Measurements from ENCODE around the gene TBC1D22A. TPM values are rescaled to one million over a fixed set of nuclear protein-coding genes. Genes with fewer than 3 reads are reported as not detected.

The TBC1D22A gene
- total RNA-seq, 2 experiments from 2014 or later, result 33.2 to 34.9 TPM

DNA sequence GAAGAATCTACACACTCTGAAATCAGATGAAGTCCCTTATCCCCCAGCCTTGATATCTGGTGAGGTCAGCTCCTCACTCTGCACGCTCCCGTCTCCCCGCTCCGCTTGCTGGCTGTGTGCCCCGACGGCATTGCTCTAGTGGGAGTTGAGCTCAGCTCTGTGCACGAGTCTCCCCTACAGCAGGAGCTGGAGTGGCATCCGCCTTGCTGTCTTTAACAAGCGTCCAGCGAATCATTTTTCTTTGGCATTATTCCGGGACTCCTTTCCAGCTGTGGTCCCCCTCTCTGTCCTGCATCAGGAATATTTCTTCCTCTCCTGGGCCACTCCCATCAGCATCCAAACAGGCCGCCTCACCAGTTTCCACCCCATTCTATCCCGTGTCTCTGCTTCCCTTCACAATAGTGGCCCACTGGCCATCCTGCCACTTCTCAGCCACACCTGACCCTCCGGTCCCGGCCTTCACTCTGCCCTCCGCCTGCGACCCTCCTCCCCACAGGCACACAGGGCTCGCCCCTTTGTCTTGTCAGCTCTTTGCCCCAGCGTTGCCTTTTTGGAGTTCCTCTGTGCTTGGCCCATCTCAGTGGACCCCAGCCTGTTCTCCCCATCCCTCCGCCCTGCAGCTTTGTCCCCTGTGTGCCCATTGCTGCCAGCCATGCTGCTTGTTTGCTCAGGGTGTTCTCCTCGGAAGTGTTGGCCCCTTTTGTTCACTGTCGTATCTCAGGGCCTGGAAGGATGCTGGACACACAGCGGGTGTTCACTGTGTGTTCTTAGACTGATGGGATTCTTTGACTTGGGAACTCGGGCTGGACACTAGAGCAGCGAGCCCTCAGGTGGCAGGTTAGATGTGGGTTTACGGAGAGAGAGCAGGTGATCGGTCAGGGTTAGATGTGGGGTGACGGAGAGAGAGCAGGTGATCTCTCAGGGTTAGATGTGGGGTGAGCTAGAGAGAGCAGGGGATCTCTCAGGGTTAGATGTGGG lies 441.8 kb downstream of the TBC1D22A start:
- no peaks in the 10 kb centered on the region for H3K9me3 Mint-ChIP-seq
- H3K4me3 Mint-ChIP-seq, result no peak overlapping the region
- no peak for DNase-seq
- no peaks in the 10 kb centered on the region for H3K4me1 Mint-ChIP-seq (ENCODE audit: low read depth)
- H3K27ac Mint-ChIP-seq, result no peak overlapping the region
- ChIA-PET POLR2A (no interaction called here), CTCF (interaction anchor here (0.9 to 1.6 kb wide), 2 partner anchors 9 kb away, joined by 3 to 5 read pairs; no protein-coding TSS in a partner anchor)
- intact Hi-C loops (cut with micrococcal nuclease), result no loop called here
- no peaks in the 10 kb centered on the region for H3K27me3 Mint-ChIP-seq
- H3K36me3 Mint-ChIP-seq, result no peaks in the 10 kb centered on the region

DNA sequence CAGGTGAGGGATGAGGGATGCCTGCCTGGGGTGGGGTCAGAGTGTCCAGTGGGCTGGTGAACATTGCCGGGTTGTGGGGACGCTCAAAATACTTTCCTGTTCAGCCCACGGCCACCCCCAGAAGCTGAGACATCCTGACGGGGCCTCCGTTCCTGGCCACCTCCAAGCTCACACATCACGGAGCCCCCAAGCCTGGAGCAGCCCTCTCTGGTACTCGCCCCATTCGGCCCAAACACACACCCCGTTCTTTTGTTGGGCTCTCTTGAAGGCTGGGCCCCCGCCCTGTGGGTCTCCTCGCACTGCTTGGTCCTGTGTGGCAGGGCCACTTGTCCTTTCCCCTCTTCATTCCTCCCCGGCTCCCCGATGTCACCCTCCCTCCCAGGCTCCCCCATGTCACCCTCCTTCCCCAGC lies 442.6 kb downstream of the TBC1D22A start:
- CTCF ChIA-PET, result interaction anchor here (1.6 kb wide), 1 partner anchor 8 kb away, joined by 5 read pairs; no protein-coding TSS in a partner anchor

DNA sequence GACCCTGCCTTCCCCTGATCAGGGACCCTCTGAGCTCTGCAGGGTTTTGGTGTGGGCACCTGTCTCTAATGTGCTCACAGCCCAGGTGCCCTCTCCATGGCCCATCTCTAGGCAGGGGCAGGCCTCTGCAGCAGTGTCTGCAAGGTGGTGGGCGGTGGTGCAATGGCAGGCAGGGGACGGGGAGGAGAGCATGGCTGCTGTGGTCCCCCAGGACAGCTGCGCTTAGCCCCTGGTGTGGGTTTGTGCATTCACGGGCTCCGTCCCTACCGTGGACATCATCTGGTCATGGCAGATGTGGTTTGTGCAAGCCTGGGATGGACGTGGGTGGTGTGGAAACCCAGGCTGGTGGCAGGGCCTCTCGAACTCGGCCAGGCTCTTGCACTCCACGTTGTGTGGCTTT lies 443.1 kb downstream of the TBC1D22A start:
- Mint-ChIP-seq H3K9me3 (no peaks in the 10 kb centered on the region), H3K4me3 (no peak overlapping the region), H3K27ac (no peak overlapping the region), H3K27me3 (no peaks in the 10 kb centered on the region), H3K36me3 (no peaks in the 10 kb centered on the region), H3K4me1 (ENCODE audit: low read depth) (no peaks in the 10 kb centered on the region)
- DNase-seq, result no peak
- ChIA-PET CTCF (interaction anchor here (1.6 kb wide), 1 partner anchor 8 kb away, joined by 5 read pairs; no protein-coding TSS in a partner anchor), POLR2A (no interaction called here)
- intact Hi-C loops (cut with micrococcal nuclease), result no loop called here

More for the DNA sequence above, 442.6 kb downstream of the TBC1D22A start:
- H3K9me3 Mint-ChIP-seq, result no peaks in the 10 kb centered on the region
- no peaks in the 10 kb centered on the region for H3K36me3 Mint-ChIP-seq
- no peak for DNase-seq
- POLR2A ChIA-PET, result no interaction called here
- intact Hi-C loops (cut with micrococcal nuclease), result no loop called here
- no peaks in the 10 kb centered on the region for H3K27me3 Mint-ChIP-seq
- H3K4me1 Mint-ChIP-seq (ENCODE audit: low read depth), result no peaks in the 10 kb centered on the region
- no peak overlapping the region for H3K27ac Mint-ChIP-seq
- no peak overlapping the region for H3K4me3 Mint-ChIP-seq

DNA sequence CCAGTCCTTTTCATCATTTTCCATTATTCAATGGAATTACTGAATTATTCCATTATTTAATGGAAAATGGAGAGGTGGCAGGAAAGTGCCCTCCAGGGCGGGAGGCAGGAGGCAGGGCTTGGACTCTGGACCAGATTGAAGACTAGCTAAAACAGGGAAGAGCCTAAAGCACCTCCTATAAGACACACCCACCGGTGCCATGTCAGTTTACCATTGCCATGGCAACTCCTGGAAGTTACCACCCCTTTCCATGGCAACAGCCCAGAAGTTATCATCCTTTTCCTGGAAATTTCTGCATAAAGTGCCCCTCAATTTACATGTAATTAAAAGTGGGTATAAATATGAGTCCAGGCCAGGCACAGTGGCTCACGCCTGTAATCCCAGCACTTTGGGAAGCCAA lies 443.7 kb downstream of the TBC1D22A start:
- H3K4me3 Mint-ChIP-seq, result no peak overlapping the region
- no peak overlapping the region for H3K27ac Mint-ChIP-seq
- no peak for DNase-seq
- POLR2A ChIA-PET, result no interaction called here
- CTCF ChIA-PET, result no interaction called here
- intact Hi-C loops (cut with micrococcal nuclease), result no loop called here
- H3K9me3 Mint-ChIP-seq, result no peaks in the 10 kb centered on the region
- no peaks in the 10 kb centered on the region for H3K4me1 Mint-ChIP-seq (ENCODE audit: low read depth)
- no peaks in the 10 kb centered on the region for H3K36me3 Mint-ChIP-seq
- H3K27me3 Mint-ChIP-seq, result no peaks in the 10 kb centered on the region

DNA sequence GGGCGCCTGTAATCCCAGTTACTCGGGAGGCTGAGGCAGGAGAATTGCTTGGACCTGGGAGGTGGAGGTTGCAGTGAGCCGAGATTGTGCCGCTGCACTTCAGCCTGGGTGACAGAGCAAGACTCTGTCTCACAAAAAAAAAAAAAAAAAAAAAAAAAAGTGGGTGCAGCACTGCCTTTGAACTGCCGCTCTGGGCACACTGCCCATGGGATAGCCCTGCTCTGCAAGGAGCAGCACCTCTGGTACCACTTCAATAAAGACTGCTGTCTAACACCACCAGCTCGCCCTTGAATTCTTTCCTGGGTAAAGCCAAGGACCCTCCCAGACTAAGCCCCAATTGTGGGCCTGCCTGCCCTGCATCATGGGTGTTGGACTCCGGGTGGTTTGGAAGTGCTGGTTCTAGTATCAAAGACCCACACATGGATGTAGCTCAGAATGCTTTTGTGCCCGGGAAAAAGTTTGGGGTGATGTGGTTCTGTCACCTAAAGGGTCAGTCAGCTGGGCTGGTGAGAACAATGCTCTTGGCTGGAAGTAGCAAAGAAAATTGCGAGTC lies 444.3 kb downstream of the TBC1D22A start:
- POLR2A ChIA-PET, result no interaction called here
- no peak for DNase-seq

DNA sequence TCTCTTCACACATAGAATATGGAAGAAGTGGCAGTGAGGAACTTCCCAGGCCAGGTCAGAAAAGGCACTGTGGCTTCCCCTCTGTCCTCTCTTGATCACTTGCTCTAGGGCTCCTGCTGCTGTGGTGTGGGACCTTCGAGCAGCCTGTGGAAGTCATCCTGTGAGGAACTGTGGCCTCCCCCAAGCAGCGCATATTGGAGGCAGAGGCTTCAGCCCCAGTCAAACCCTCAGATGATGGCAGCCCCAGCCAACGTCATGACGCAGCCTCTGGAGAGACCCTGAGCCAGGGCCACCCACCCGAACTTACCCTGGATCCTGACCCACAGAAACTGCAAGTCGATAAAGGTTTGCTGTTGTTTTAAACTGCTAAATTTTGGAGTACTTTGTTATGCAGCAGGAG lies 444.9 kb downstream of the TBC1D22A start:
- CTCF ChIA-PET, result no interaction called here

More for the DNA sequence above, 444.3 kb downstream of the TBC1D22A start:
- no peaks in the 10 kb centered on the region for H3K27me3 Mint-ChIP-seq
- no peaks in the 10 kb centered on the region for H3K4me1 Mint-ChIP-seq (ENCODE audit: low read depth)
- H3K36me3 Mint-ChIP-seq, result no peaks in the 10 kb centered on the region
- H3K4me3 Mint-ChIP-seq, result no peak overlapping the region
- no peaks in the 10 kb centered on the region for H3K9me3 Mint-ChIP-seq
- CTCF ChIA-PET, result no interaction called here
- no peak overlapping the region for H3K27ac Mint-ChIP-seq
- intact Hi-C loops (cut with micrococcal nuclease), result no loop called here

DNA sequence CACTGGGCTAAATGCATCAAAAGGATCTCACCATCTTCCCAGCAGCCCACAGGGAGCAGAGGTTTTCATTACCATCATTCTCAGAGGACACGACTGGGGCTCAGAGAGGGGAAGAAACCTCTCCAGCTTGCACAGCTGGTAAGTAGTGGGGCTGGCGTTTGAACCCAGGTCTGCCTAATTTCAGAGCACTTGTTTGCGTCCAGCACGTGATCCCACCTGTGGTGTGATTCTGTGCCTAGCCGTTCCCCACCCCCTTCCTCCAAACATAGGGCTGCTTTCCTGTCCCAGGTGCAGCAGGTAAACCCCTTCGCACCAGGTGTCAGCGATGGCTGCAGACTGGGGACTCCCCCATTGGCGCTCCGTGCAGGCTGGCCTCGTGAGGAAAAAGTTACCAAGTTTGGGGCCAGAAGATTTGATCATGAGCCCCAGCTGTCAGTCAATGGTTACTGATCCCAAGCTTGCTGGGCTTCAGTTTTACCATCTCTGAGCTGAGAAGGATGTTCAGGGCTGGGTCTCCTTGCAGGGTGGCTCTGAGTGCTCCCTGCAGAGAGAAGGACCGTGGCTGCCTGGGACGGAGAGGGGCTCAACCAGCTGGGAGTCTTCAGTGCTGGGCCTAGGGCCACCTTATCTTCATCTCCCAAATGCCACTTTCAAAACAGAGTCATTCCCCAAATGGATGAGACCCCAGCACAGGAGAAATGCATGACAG lies 445.6 kb downstream of the TBC1D22A start:
- ChIA-PET POLR2A (no interaction called here), CTCF (no interaction called here)
- peak; percentile 1 for DNase-seq
- no peaks in the 10 kb centered on the region for H3K4me1 Mint-ChIP-seq (ENCODE audit: low read depth)
- H3K4me3 Mint-ChIP-seq, result no peak overlapping the region
- intact Hi-C loops (cut with micrococcal nuclease), result no loop called here
- H3K27me3 Mint-ChIP-seq, result no peaks in the 10 kb centered on the region
- no peaks in the 10 kb centered on the region for H3K36me3 Mint-ChIP-seq
- H3K9me3 Mint-ChIP-seq, result no peaks in the 10 kb centered on the region
- no peak overlapping the region for H3K27ac Mint-ChIP-seq

More for the DNA sequence above, 444.9 kb downstream of the TBC1D22A start:
- Mint-ChIP-seq H3K27me3 (no peaks in the 10 kb centered on the region), H3K4me3 (no peak overlapping the region), H3K9me3 (no peaks in the 10 kb centered on the region), H3K36me3 (no peaks in the 10 kb centered on the region), H3K27ac (no peak overlapping the region), H3K4me1 (ENCODE audit: low read depth) (no peaks in the 10 kb centered on the region)
- intact Hi-C loops (cut with micrococcal nuclease), result no loop called here
- DNase-seq, result peak; percentile 1
- POLR2A ChIA-PET, result no interaction called here

DNA sequence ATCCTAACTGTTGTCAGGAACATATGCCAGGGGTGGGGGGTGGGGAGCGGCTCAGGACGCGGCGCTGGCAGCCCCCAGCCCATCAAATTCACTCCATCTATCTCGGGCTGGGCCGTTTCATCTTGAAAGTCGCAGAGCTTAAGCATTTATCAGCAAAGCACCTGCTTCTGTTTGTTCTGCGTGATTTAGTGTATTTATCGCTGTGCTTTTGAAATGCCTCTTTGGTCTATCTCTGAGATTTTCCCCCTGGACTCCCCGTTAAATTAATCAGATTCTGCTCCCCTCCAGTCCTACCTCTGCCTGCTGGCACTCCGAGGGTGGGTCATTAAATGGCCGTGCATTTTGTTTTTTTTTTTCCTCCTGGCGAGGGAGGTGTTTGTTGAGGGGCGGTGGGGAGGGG lies 446.2 kb downstream of the TBC1D22A start:
- Mint-ChIP-seq H3K9me3 (no peaks in the 10 kb centered on the region), H3K4me1 (ENCODE audit: low read depth) (no peaks in the 10 kb centered on the region)
- CTCF ChIA-PET, result no interaction called here

DNA sequence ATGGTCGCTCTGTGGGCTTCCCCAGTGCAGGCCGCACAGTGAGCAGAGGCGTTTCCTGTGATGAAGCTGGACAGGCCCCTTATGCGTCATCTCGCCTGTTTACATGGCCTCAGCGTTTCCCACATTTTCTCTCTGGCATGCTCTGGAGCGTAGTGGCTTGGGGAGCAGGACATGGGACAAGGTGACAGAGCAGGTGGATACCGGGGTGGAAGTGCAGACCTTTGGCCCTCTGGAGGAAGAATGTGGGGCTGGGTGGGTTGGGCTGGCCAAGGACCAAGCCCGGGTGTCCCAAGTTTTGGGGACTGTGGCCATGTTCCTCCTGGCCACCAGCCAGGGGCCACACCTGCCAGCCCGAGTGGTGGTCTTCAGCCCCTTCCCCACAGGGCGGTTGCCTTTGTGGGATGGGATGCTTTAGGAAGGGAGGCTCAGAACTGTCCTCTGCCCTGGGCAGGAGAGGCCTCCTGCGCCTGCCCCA lies 446.6 kb downstream of the TBC1D22A start:
- Mint-ChIP-seq H3K27ac (no peak overlapping the region), H3K9me3 (no peaks in the 10 kb centered on the region), H3K36me3 (no peaks in the 10 kb centered on the region), H3K4me1 (ENCODE audit: low read depth) (no peaks in the 10 kb centered on the region), H3K27me3 (no peaks in the 10 kb centered on the region), H3K4me3 (no peak overlapping the region)
- ChIA-PET POLR2A (no interaction called here), CTCF (no interaction called here)
- DNase-seq, result peak; percentile 2
- intact Hi-C loops (cut with micrococcal nuclease), result no loop called here

More for the DNA sequence above, 446.2 kb downstream of the TBC1D22A start:
- intact Hi-C loops (cut with micrococcal nuclease), result no loop called here
- Mint-ChIP-seq H3K4me3 (no peak overlapping the region), H3K36me3 (no peaks in the 10 kb centered on the region), H3K27me3 (no peaks in the 10 kb centered on the region), H3K27ac (no peak overlapping the region)
- no peak for DNase-seq
- POLR2A ChIA-PET, result no interaction called here

DNA sequence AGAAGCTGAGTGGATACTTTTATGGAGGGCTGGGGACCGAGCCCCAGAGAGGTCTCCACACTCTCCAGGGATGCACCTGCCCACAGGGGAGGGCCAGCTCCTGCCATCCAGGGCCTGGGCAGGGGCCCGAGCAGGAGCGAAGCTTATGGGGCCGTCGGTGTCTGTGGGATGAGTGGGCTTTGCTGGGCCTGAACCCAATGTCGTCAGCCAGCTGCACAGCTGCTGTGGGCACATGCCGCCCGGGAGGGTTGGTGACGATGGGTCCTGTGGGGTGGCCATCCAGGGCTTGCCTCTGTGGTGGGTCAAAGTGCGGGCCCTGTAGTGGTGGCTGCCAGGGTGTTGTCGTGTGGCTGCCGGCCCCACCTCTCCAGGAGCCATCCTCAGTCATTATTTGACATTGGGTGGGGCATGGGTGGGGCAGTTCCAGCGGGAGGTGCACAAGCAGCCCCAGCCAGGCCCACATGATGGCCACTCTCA lies 447.1 kb downstream of the TBC1D22A start:
- peak; percentile 6 for DNase-seq
- intact Hi-C loops (cut with micrococcal nuclease), result no loop called here
- Mint-ChIP-seq H3K36me3 (no peaks in the 10 kb centered on the region), H3K4me1 (ENCODE audit: low read depth) (no peaks in the 10 kb centered on the region), H3K9me3 (no peaks in the 10 kb centered on the region), H3K27me3 (no peaks in the 10 kb centered on the region), H3K4me3 (no peak overlapping the region), H3K27ac (no peak overlapping the region)
- POLR2A ChIA-PET, result no interaction called here
- CTCF ChIA-PET, result no interaction called here

DNA sequence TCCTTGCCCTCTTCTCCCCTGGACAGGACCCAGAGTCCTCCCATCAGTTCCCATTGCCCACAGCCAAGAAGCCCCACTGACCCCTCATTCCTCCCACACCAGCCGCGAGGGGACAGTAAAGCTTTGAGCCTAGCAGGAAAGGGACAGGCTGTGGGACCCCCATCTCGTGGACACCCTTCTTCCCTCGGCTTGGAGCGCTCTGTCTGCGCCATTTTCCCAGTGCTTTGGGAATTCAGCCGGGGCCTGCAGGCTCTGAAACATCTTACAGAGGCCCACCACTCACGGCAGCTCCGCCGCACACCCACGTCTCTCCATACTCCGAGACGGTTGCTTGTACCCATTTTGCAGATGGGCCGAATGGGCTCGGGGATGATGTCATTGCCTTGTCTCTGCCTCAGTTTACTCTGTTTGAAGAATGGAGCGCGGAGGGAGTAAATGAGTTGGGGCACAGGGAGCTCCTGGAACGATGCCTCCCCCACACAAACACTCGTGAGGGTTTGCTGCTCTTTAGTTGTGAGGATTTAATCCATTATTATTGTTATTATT lies 447.7 kb downstream of the TBC1D22A start:
- Mint-ChIP-seq H3K9me3 (no peaks in the 10 kb centered on the region), H3K4me3 (no peak overlapping the region), H3K27me3 (no peaks in the 10 kb centered on the region), H3K4me1 (ENCODE audit: low read depth) (no peaks in the 10 kb centered on the region), H3K36me3 (no peaks in the 10 kb centered on the region), H3K27ac (no peak overlapping the region)
- ChIA-PET CTCF (no interaction called here), POLR2A (no interaction called here)
- intact Hi-C loops (cut with micrococcal nuclease), result no loop called here
- DNase-seq, result no peak

DNA sequence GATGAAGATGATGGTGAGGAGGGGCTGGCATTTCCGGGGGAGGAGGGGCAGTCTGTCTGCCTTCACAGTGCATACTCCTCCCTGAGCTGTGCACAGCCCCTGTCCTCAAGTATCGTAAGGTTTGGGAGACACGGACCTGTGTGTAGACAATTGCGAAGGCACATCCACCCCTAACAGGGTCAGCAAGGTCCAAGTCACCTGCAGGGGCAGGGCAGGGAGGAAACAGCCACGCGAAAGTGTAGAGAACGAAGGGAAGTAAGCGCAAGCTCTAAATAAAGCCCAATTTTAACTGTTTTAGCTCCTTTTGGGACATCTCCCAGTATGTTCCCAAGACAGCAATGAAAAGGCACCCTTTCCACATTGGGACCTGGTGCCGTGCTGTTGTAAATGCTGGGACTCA lies 448.2 kb downstream of the TBC1D22A start:
- Mint-ChIP-seq H3K27me3 (no peaks in the 10 kb centered on the region), H3K9me3 (no peaks in the 10 kb centered on the region), H3K36me3 (no peaks in the 10 kb centered on the region), H3K4me1 (ENCODE audit: low read depth) (no peaks in the 10 kb centered on the region), H3K4me3 (no peak overlapping the region), H3K27ac (no peak overlapping the region)
- ChIA-PET CTCF (no interaction called here), POLR2A (no interaction called here)
- no peak for DNase-seq
- intact Hi-C loops (cut with micrococcal nuclease), result no loop called here
